Measurements from ENCODE around the gene BSPH1.
"Not testable (repeated sequence)": the region's sequence is repeated elsewhere in the genome, so short reads cannot be mapped to it uniquely, and the experiment has no call there.

The BSPH1 gene, protein sequence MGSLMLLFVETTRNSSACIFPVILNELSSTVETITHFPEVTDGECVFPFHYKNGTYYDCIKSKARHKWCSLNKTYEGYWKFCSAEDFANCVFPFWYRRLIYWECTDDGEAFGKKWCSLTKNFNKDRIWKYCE

DNA sequence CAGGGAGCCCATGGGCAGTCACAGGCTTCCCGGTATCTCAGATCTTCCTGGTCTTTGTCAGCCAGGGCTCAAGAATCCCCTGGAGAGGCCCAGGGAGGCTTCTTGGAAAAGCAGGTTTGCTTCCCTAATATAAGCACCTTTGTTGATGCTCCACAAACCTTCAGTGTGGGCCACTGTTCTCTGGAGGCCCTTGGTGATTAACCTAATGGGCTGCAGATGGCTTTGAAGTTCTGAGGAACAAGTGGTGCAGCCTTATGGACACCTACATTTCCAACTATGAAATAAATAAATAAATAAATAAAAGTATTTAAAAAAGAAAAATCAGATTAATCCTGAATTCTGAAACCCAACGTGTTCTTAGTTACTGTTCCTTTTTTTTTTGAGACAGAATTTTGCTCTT lies at the start of gene BSPH1:
Gene BSPH1 (minus strand): TSS at position 101 of the 400 bp plus-strand sequence. CDS start 89 bp downstream, at position 12.
- DNase-seq = no peak

DNA sequence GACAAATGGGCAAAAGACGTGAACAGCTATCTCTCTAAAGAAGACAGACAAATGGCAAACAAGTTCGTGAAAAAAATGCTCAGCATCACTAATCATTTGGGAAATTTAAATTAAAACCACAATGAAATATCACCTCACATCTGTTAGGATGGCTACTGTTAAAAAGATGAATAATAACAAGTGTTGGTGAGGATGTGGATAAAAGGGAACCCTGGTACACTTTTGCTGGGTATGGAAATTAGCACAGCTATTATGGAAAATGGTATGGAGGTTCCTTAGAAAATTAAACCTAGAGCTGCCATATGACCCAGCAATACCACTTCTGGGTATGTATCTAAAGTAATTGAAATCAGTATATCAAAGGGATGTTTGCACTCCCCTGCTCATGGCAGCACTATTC lies 44.8 kb upstream of the BSPH1 start:
- no peak for DNase-seq

DNA sequence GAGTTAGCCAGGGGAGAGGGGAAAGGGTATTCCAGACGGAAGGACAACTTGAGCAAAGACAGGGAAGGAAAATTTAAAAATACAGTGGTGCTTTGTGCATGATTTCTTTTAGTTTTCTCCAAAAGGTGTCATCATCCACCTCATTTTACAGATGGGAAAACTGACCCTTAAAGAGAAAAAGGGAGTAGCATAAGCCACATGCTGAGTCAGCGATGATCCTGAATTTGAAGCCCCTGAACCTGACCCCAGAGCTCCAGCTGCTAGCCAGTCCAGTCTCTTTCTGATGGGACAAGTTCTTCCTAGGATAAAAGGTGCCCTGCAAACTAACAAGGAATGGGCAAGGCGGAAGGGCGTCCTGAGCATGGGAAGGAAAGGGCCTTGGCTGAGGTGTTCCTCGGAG lies 41.6 kb upstream of the BSPH1 start:
- DNase-seq = no peak

DNA sequence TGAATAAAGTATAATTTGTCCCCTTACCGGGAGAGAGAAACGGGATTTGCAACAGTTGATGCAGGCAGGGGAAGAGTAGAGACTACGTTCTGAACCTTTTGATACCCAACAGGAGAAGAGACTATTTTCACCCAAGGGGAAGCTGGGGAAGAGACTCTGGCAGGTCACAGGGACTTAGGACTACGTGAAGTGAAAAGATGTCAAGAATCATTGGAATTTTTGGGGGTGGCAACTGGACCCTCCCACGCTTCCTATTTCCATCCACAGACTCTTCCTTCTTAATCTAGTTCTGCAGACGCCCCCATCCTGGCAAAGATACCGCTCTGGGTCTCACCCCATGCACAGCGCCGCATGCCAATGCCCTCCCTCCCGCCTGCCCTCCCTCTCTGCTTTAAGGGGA lies 38.1 kb upstream of the BSPH1 start:
- DNase-seq = no peak

DNA sequence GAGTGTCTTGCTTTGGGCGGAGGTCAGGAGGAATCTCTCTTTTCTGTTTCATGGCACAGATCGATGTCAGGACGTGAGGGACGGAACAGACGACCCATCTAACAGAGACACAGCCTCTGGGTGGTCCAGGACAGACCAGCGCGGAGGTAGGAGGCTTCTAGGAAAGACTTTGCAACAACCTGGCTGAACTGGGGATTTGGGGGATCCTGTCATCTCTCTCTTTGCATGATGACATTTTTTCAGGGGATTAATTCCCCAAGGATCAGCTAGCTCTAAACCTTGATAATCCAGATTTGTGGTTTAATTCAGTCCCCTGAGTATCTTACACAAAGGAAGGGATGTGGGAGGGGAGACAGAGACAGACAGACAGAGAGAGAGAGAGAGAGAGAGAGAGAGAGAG lies 37.5 kb upstream of the BSPH1 start:
- DNase-seq = no peak

DNA sequence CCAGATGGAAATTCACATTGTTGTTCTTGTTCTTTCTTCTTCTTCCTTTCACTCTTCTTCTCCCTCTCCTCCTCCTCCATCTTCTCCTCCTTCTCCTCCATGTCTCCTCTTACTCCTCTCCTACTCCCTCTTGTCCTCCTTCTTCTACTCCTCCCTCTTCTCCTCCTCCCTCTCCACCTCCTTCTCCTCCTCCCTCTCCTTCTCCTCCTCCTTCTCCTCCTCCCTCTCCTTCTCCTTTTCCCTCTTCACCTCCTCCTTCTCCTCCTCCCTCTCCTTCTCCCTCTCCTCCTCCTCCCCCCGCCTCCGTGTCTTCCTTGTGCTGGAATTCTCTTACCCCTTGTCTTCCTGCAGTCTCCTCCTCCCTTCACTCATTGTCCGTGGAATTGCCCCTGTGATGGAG lies 33.5 kb upstream of the BSPH1 start:
- DNase-seq = no peak

DNA sequence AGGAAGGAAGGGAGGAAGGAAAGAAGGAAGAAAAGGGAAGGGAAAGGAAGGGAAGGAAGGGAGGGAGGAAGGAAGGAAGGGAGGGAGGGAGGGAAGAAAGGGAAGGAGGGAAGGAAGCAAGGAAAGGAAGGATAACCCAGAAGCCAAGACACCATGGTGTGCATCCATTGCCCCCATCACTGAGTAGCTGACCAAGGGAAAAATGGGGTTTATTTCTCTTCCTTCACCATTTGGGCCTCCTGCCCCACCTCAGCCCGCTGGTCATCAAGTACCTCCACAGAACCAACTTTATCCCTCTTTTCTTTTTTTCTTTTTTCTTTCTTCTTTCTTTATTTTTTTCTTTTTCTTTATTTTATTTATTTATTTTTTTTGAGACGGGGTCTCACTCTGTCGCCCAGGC lies 31.5 kb upstream of the BSPH1 start:
- DNase-seq = no peak

DNA sequence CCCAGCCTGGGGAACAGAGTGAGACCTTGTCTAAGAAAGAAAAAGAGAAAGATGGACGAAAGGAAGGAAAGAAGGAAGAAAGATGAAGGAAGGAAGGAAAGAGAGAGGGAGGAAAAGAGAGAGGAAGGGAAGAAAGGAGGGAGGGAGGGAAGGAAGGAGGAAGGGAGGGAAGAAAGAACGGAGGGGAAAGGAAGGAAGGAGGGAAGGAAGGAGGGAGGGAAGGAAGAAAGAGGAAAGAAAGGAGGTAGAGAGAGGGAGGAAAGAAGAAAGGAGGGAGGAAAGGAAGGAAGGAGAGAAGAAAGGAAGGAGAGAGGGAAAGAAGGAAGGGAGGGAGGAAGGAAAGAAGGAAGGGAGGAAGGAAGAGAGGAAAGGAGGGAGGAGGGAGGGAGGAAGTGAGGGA lies 31.0 kb upstream of the BSPH1 start:
- DNase-seq = no peak

DNA sequence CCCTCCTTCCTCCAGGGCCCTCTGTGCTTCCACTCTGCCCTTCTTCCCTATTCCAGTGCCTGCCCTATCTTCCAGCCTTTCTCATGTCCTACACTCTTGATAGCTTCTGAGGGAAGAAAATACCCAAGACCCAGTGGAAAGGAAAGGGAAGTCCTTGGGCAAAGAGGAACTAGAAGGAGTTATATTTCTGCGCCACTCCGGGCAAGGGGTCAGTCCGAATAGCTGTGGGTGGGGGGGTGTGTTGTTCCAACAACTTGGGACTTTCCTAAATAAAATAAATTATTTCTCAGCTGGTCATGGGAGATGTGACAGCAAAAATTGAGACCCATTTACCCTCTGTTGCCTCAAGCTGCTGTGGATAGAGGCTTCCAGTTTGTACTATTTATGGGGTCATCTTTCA lies 28.7 kb upstream of the BSPH1 start:
- no peak for DNase-seq

DNA sequence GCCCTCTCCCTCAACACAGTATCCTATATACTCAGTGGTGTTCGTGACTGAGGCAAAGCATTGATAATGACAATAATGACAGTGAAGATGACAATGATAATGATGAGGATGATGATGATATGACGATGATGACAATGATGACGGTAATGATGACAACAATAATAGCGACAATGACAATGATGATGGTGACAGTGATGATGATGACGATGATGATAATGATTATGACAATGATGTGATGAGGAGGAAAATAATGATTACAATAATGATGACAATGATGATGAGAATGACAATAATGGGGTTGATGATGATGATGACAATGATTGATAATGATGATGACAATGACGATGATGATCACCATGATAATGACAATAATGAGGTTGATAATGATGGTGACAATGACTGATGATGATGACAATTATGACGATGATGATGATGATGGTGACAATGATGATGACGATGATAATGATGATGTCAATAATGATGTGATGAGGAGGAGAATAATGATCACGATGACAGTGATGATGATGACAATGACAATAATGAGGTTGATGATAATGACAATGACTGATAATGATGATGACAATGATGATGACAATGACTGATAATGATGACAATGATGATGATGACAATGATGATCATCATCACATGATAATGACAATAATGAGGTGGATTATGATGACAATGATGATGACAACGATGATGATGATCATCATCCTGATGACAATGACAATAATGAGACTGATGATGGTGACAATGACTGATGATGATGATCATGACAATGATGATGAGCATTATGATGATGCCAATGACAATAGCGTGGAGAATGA lies 19.2 kb upstream of the BSPH1 start:
- DNase-seq = no peak

DNA sequence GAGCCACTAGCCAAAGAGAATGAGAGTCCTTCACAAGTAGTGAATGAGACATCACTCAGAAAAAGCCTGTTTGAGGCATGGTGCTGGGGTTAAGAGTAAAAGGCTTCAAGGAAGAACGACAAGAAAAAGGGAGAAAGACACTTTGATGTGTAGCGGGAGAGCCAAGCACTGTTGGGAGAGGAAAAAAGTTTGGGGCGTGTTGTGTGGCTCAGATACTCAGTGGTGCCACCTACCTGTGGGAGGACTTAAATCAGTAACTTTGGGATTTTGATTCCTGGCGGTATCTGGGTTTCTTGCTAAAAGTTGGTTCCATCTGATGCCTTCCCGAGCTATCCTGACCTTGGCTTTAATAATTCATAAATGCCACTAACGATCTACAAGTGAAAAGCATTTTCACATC lies 14.8 kb upstream of the BSPH1 start:
- DNase-seq = no peak

DNA sequence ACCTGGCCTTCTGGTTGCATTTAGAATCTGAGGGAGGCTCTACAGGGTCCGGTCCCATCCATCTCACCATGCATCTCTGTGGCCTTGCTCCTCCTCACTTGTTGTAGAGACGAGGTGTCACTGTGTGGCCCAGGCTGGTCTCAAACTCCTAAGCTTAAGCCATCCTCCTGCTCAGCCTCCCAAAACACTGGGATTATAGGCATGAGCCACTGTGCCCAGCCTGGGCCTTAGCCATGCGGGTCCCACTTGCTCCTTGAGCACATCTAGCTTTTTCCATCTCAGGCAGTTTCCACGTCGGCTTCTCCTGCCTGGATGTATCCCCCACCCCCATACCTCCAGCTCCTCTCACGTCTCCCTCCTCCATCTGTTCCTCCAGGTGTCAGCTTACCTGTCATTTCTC lies 12.3 kb upstream of the BSPH1 start:
- DNase-seq = no peak

DNA sequence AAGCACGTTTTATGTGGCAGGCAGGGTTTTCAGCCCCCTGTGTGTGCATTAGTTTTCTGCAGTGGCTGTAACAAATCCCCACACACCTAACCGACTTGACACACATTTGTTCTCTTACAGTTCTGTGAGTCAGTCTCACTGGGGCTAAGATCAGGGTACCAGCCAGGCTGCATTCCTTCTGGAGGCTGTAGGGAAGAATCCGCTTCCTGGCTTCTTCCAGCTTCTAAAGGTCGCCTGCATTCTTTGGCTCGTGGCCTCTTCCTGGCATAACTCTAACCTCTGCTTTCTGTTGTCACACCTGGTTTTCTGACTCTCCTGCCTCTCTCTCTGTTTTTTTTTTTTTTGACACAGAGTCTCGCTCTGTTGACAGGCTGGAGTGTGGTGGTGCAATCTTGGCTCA lies 8.9 kb upstream of the BSPH1 start:
- DNase-seq = no peak

DNA sequence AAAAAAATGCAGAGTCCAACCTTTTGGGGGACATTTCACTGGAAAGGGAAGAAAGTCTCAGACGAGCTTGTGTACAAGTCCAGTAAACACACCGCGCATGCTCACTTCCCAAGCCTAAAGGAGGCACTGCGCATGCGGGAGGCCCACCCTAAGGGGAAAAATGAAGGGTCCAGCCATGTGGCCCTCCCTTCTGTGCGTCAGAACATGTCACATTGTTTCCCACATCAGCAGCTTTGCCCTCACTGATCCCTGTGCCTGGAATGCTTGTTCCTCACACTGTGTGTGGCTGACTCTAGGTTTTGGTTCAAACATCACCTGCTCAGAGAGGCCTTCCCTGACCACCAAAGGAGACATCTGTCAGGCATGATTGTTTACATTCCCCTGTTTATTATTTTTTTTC lies 6.8 kb upstream of the BSPH1 start:
- no peak for DNase-seq

DNA sequence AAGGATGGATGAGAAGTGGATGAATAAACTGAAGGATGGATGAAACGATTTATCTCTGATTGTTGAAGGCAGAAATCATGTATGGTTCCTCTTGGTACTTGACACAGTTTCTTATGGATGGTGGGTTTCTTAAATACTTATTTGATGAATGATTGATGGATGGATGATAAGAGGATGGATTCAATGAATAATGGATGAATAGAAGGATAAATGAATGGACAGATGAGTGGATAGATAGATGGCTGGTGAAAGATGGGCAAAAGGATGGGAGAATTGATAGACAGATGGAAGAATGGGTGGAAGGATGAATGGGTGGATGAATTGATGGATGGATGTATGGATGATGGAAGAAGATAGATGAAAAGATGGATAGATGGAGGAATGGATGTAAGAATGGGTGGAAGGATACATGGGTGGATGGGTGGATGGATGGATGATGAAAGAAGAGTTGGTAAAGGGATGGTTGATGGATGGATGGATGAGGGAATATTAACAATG lies 4.3 kb upstream of the BSPH1 start:
- no peak for DNase-seq

DNA sequence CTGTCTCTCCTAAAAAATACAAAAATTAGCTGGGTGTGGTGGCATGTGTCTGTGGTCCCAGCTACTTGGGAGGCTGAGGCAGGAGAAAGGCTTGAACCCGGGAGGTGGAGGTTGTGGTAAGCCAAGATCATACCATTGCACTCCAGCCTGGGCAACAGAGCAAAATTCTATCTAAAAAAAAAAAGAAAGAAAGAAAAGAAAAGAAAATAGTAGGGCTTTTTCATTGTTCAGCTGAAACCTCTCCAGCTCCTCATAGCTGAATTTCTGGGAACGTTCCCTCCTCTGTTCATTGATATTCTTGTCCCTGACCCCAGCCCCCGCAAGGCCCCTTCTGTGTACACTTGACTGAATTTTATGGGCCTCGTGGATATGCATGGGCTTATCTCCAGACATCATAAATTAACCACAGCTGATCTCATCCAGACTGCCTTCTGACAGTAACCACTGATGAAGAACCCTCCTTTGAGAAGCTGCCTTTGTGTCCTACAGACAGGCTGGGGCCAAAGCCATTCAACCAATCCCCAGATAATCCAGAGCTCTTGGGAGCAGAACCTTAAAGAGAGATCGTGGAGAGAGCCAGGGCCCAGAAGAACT lies 2.3 kb upstream of the BSPH1 start, which contains the start of gene ELSPBP1:
Gene ELSPBP1 (plus strand): TSS at position 424 of the 594 bp plus-strand sequence. CDS start 14,036 bp downstream, outside the sequence.
- DNase-seq = no peak

DNA sequence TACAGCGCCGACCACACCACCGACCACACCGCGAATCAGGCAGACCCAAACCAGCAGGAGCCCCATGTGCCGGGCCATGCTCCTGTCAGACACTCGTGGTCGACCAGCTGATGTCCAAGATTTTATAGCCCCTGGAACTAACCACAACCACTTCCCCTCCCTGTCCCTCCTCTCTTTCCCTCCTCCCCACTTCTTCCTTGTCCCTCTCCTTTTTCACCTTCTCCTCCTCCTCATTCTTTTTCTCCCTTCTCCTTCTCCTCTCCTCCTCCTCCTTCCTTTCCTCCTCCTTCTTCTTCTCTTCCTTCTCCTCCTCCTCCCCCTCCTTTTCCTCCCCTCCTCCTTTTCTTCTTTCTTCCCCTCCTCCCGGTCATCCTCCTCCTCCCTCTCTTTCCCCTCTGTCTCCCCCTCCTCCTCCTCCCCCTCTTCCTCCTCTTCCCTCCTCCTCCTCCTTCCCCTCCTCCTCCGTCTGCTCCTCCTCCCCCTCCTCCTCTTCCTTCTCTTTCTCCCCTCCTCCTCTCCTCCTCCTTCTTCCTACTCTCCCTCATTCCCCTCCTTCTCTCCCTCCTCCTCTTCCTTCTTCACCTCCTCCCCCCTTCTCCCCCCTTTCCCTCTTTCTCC lies 670 bp downstream of the BSPH1 start:
- no peak for DNase-seq

DNA sequence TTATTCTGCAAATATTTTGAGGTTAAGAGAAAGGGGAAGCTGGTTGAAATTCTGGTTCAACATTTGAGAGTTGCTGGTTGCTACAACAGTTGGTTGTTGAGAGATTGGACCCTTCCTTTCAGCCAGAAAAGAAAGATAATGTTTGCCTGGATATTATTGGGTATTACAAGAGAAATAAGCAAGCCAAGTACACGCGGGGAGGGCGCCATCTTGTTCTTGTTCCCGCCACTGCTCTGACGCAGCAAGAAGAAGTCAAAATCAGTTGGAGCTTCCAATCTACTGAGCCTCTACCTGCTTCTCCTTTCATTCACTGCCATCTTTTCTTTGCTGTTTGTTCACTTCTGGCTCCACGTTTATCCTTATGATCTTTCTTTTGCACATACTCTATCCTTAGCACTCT lies 18.4 kb downstream of the BSPH1 start:
- no peak for DNase-seq

DNA sequence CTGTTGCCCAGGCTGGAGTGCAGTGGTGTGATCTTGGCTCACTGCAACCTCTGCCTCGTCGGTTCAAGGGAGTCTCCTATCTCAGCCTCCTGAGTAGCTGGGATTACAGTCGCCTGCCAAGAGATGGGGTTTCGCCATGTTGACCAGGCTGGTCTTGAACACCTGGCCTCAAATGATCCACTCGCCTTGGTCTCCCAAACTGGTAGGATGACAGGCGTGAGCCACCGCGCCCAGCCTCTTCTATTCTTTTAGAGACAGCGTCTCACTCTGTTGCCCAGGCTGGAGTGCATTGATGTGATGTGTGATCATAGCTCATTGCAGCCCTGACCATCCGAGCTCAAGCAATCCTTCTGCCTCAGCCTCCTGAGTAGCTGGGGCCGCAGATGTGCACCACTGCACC lies 36.0 kb downstream of the BSPH1 start:
- not testable (repeated sequence) for DNase-seq

DNA sequence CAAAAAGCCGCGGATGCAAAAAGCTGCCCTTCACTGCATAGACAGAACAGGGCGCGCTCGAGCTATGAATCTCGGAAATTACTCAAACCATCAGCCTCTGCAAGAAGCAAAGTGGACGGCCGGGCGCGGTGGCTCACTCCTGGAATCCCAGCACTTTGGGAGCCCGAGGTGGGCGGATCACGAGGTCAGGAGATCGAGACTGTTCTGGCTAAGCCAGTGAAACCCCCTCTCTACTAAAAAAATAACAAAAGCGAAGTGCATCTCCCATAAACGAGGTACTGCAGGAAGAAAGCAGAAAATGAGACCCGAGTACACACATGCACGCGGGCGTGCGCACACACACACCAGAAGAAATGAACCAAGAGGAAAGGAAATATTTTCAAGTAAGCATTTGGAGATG lies 39.8 kb downstream of the BSPH1 start:
- DNase-seq = not testable (repeated sequence)

DNA sequence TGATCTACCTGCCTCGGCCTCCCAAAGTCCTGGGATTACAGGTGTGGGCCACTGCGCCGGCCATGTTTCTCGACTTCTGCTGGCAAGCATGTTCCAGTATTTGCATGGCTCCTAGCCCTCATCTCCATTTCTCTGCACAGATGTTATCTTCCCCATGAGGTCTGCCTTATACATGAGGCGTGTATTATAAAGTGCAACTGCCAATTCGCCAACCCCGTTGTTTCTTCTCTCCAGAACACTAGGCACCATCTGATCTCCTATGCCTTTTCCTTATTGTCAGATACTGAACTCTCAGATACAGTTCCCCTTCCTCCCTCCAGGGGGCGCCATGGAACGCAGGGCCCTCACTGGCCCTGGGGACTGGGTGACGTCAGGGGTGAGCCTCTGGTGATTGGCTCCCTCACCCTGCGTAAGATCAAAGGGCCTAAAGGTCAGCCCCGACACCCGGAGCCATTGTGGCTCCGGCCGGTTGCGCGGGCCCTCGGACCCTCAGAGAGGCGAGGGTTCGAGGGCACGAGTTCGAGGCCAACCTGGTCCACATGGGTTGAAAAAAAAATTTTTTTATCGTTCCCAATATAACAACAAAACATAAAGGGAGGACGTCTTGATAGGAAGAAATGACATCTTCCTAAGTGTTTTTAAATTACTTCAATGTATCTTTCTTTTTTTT lies 42.0 kb downstream of the BSPH1 start:
- DNase-seq = not testable (repeated sequence)

DNA sequence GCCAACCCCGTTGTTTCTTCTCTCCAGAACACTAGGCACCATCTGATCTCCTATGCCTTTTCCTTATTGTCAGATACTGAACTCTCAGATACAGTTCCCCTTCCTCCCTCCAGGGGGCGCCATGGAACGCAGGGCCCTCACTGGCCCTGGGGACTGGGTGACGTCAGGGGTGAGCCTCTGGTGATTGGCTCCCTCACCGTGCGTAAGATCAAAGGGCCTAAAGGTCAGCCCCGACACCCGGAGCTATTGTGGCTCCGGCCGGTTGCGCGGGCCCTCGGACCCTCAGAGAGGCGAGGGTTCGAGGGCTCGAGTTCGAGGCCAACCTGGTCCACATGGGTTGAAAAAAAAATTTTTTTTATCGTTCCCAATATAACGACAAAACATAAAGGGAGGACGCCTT lies 63.4 kb downstream of the BSPH1 start:
- not testable (repeated sequence) for DNase-seq
